GM19397 (cell line): ENCODE results near the gene KIAA1328.

ENCODE experiments used
- ATAC-seq: cut with Tn5 transposase; IDR thresholded peaks from one replicate; pipeline ENCODE4 v1.9.1; 2021; ENCODE audit warnings: mild to moderate bottlenecking, moderate library complexity; ENCODE audit not compliant: unreplicated experiment

The KIAA1328 gene

DNA sequence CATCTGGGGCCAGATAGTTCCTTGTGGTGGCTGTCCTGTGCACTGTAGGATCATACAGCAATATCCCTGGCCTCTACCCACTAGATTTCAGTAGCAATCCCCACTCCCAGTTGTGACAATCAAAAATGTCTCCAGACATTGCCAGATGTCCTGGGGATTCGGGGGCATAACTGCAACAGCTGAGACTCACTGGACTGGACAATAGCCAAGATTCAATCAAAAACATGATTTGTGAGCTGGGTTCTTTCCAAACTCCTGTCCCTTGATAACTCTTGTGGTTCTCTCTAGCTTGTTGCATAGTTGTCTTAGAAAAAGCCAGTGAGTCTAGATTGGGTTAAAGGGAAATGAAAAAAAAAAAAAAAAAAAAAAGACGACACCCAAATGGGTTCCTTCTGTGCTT is 443.3 kb downstream of the KIAA1328 start:
- no peak for ATAC-seq

DNA sequence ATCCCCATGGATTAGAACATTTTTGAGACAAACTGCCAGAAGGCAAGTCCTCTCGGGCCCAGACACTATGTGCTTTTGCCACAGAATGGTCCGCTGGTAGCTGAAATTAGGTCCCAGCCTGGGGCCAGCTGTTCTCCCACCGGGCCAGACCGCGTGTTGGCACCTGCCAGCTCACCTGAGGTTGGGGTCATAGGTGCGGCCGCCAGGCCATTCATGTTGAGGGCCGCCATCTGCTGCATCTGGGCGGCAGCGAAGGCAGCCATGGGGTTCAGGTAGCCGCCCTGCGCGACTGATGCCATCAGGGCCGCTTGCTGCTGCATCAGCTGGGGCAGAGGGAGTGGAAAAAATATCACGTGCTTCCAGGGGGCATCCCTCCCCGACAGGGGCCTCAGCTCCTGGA is 443.9 kb downstream of the KIAA1328 start:
- ATAC-seq, result no peak

DNA sequence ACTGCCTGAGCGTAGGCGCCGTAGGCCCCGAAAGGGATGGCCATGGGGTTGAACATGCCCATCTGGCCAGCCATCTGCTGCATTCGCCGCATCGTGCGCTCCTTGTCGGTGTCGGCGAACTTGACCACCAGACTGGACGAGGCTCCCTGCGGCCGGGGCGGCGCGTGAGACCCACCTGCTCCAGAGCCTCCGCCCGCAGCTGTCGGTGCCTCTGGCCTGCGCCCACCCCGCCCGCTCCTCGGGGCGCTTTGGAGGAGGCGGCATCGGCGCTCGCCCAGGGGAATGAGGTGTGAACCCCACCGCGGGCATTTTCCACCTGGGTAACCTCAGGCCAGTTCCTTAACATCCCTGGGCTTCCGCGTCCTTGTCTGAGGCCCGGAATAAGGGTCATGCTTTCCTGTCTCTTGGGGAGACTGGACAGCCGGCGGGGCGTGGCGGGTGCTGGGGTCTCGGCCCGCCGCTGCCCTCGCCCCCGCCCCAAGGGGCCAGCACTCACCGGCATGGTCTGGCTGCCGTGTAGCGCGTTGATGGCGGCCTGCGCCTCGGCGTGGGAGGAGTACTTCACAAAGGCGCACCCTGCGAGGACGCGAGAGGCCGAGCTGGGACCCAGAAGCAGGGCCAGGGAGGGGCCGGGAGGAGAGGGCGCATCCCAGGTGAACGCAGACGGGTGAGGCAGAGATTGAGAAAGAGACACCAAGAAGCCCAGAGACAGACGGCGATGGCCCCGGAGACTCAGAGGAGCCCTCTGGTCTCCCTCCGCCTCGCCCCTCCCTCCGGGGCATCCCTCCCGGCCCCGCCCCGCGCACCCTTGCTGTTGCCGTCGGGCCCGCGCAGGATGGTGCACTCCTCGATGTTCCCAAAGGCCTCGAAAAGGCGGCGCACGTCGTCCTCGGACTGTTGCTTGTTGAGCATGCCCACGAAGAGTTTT is 445.6 kb downstream of the KIAA1328 start:
- ATAC-seq, result no peak

DNA sequence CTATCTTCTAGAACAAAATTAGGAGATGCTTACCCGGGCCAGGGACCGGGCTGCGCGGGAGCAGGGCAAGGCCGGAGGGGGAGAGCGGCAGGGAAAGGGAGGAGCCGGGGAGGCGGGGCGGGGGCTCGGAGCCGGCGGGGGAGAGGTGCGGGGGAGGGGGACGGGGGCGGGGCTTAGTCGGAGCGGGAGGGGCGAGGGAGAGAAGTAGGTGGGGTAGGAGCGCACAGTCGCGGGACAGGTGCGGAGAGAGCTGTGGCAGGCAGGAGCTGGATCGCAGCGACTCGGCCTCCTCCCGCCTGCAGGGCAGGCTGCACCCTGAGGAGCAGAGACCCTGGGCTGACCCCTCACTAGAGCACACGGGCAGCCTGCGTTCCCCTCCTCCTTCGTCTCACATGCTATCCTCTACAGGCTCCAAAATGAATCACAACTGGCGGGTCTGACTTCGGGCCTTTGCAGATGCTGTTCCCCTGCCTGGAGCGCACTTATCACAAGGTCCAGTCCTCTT is 446.4 kb downstream of the KIAA1328 start:
- no peak for ATAC-seq

DNA sequence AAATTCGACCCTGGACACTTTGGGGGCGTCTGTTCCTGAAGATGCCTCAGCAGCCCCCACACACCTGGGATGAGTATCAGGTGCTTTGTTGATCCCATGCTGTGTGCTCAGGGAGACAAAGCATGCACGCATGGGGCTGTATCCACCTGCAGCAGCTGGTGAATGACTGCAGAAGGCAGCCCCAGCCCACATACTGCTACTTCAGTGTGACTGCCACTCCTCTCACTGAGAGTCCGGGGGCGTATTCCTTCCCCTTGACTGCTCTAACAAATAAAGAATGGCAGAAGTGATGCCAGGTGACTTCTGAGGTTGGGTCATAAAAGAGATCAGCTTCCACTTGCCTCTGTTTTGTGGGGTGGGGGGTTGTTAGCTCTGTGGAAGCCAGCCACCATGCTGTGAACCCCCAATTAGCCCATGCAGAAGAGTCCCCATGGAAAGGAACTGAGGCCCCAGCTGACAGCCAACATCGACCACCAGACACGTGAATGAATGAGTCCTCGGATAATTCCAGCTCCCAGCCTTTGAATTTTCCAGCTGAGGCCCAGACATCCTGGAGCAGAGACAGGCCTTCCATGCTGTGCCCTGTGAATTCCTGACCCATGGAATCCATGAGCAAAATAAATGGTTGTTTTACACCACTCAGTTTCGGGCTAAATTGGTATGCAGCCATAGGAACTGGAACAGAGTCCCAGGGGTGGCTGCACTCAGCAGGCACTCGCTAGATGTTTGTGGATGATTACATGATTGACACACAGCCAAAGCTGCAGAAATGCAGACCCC is 447.4 kb downstream of the KIAA1328 start:
- no peak for ATAC-seq

DNA sequence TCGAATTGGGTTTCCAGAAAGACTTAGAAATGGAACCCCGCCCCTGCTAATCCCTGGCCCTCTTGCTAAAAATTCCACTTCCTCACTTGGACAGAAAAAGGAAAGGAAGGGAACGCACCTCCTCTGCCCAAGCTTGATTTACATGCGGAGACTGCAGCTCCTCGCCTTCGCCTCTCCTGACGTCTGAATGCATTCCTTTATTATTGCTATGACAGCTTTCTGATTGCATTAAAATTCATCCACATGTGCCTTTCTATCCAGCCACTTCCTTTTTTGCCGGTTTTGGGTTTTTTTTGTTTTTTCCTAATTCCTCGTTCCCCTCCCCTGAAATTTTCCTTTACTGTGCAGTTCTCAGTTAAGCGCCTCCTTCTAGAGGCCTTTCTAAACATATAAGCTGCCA is 448.9 kb downstream of the KIAA1328 start:
- no peak for ATAC-seq
